ENCODE measurements around the gene IFIT1B.
"Not testable (repeated sequence)": the region's sequence is repeated elsewhere in the genome, so short reads cannot be mapped to it uniquely, and the experiment has no call there.

The IFIT1B gene

DNA sequence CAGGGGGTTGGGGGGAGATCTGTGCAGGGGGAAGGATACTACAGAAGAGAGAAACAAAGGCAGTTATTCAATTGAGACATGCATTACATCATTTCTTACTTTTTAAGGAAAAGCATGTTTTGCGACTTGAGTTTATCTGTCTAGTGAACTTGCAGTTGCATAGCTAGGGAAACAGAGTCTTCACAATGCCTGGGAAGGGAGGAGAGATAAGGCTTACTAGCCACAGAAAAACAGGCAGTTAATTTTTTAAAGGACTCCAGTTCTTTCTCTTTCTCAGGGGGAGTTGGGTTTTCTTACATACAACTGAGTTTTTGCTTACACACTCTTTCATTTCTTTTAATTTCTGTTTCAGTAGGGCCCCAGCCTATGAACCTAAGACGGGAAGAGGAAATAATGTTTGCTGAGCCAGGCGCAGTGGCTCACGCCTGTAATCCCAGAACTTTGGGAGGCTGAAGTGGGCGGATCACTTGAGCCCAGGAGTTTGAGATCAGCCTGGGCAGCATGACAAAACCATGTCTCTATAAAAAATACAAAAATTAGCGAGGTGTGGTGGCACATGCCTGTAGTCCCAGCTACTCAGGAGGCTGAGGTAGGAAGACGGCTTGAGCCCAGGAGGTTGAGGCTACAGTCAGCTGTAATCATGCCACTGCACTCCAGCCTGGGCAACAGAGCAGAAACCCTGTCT lies 27.1 kb upstream of the IFIT1B start:
- DNase-seq: not testable (repeated sequence)

DNA sequence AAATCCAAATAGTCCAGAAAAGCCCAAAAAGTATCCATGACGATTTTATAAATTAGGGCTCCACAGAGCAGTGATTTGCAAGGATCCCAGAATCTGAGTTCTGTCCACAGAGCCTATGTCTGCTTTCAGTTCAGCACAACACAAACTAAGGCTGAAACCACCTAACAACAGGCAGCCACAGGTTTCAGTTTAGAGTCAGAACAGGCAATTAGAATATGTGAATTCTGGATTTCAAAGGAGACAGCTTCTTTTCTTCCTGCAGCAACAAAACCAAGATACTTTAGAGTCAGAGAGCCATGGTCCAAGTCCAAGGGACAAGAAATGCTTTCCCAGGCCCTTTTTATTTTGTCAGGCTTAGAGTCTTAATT lies 26.5 kb upstream of the IFIT1B start:
- DNase-seq: no peak

DNA sequence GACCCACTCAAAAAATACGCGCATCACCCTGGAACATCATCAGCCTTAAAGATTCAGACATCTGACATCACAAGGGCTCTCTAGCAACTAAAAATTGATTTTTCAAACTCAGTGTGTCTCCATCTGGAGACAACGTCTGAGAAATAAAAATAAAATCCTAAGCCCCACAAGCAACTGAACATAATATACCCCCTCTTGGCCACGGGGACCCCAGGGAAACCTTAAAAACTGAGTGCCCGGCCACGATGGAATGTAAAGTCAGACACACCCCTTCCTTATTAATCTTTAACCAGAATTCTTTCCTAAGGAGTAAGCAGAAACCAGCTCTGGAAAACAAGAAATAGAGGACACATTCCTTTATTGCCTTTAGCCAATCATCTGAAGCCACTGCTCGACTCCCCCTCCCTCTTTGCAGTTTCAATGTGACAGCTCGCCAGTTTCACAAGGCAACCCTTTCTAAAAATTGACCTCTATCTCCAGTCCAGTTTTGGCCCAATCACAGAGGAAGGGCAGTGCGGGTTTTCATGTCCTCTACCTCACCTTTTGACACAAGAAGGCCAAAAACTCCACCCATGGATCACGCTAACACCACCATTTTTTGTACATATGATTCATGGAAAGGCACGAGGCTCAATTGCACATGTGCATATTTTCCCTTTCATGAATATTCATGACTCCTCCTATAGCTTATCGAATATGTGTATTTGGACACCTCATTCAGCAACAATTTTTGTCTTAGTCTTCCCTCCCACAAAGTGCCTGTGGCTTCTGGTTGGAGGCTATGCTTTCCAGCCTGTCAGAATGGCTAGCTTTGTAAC lies 25.9 kb upstream of the IFIT1B start:
- DNase-seq: no peak

DNA sequence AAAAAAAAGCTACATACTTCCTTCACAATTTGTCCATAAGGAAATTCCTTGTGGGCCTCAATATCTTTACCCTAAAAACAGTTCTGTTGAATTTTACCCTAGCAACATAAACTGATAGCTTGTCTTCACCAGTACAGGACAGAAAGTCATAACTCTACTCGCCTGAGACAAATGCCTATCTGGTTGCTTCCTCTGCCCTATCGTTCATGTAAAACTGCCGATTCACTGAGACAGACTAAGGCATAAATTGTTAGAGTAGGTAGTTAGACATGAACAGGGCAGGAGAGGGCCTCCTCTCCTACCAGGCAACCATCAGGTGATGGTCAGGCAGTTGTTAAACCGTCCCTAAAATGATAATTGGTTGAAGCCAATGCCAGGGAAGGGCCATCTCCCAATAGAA lies 25.1 kb upstream of the IFIT1B start:
- no peak for DNase-seq

DNA sequence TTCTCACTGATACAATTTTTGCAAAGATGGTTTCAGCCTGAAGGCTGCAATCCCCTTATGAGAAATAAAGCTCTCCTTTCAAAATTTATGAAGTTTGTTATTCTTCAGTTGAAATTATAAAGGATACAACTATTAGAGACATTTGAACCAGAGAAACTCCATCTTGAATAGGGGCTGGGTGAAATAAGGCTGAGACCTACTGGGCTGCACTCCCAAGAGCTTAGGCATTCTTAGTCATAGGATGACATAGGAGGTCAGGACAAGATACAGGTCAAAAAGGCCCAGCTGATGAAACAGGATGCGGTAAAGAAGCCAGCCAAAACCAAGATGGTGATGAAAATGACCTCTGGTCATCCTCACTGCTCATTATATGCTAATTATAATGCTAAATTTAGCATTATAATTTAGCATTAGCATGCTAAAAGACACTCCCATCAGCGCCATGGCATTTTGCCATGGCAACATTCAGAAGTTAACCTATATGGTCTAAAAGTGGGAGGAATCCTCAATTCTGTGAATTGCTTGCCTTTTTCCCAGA lies 22.4 kb upstream of the IFIT1B start:
- DNase-seq: no peak

DNA sequence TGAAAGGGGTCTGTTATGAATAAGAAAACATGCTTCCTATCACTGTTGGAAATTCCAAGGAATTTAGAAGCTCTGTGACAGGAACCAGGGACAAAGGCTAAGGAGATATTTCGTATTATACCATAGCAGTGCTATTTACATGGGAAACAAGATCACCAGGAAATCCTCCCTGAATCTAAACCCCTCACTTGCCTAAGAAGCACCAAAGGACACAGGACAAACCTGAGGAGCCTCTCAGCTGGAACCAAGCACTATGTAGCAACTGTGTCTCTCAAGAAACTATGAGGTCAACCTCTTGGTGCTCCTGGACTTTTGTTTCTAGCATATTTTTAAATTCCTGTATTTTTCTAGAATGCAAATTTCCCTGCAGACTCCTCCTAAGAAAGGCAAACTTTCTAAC lies 20.8 kb upstream of the IFIT1B start:
- DNase-seq: no peak

DNA sequence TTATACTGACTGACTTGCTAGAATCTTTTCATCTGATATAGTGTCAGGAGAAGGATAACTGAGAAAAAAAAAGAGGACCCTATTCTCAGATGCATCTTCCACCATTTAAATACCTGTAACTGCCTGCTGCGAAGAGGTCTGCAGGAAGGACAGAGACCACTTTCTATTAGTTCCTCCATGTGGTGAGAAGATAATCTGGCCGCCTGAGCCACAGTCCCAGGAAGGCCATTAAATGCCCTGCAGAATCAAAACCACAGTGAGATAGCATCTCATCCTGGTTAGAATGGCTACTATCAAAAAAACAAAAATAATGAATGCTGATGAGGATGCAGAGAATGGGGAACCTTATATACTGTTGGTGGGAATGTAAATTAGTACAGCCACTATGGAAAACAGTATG lies 19.9 kb upstream of the IFIT1B start:
- DNase-seq: no peak

DNA sequence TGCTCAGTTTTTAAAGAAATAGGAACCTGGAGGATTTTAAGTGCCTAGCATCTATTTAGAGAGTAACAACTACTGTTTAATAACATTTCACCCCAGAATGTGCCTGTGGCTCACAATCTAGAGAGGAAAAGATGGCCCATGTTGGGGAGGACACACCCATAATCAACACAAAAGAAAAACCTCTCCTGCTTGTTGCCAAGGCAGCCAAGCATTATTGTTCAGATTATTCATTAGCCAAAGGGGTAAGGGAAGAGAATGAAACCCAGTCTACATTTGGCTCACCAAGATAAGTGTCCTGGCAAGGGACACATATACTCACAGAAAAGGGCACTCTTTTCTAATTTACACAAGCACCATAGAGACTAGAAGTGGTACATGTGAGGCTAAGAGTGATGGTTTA lies 17.7 kb upstream of the IFIT1B start:
- no peak for DNase-seq

DNA sequence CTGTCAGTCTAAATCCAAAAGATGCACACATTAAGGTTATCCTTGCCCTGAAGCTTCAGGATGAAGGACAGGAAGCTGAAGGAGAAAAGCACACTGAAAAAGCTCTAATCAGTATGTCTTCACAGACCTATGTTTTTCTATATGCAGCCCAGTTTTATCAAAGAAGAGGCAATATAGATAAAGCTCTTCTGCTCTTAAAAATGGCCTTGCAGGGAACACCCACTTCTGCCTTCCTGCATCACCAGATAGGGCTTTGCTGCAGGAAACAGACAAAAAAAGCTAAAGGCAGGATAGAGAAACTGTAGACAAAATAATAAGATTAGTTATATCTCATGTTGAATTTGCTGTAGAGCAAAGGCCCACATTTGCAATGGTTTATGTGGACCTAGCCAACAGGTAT lies 14.9 kb upstream of the IFIT1B start:
- no peak for DNase-seq

DNA sequence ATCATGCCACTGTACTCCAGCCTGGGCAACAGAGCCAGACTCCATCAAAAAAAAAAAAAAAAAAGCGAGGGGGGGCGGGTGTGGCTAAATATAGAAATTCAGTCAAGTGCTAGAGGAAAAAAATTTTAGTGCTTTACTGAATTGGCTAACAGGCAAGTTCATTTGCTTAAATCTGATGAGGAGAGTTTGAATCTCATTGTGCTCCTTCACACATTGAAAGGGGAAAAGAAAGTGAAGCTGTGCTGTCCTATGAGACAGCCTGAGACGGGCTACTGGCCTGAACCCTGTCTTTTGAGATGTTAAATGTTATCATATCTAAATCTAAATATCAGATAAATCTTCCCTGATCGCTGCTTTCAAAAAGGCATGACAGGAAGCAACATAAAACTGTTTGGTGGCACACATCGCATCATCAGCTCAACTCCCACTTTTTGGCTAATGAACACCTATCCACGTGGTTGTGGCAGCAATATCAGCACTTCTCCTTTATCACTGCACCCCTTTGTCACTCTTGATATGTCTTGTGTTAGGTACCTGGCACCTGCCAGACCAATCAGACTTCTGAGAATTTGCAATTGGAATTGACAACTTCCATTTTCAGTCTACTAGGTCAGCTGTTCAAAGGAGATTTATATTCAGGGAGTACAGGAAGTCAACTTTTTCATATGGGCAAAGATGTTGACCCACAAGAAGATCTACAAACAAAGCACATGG lies 14.0 kb upstream of the IFIT1B start:
- no peak for DNase-seq

DNA sequence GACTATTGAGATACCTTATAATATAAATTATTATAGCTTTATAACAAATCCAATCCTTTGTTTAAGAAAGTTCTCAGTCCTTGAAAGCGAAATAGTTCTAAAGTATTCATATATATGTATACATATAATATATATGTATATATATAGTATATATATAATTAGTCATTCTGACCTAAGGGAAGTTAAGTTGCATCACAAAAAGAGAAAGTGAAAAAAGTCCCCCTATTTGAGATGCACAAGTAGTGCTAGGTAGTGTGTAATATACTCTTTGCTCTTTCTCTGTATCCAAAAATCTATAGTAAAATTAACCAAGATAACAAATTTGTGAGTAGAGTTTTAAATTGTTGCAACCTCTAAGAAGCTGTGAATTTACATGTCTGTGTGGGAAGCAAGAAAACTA lies 13.3 kb upstream of the IFIT1B start:
- DNase-seq: no peak

DNA sequence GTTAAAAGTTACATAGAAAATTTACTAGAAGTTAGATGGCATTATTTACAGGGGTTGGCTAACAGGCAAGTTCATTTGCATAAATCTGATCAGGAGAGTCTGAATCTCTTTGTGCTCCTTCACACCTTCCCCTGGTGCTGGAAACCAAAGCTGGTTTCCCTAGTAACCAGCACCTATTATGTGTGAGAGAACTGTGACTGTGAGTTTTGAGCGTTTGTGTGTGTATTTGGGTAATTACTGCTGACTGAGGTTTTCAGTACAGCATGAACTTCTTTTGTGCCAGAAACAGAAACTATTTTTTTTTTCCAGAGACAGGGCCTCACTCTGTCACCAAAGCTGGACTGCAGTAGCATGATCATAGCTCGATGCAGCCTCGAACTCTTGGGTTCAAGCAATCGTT lies 10.3 kb upstream of the IFIT1B start:
- DNase-seq: peak in 1 of 2 donors; percentile 53

DNA sequence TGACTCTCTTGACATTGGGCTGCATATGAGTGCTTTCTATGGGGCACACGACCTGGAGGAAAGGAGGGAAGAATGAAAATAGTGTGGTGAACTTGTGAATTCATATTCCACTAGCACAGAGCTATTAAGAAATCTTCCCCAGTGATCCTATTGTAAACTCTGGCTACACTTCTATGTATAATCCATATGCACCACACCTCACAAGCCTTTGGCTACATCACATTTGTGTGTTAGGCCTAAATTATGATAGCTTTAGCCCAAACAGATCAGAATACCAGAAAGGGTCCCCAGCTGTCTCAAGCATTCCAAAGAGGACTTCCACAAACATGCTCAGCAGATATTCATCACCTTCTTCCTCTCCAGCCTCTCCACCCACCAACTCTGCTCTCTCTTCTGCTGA lies 9.7 kb upstream of the IFIT1B start:
- DNase-seq: no peak

DNA sequence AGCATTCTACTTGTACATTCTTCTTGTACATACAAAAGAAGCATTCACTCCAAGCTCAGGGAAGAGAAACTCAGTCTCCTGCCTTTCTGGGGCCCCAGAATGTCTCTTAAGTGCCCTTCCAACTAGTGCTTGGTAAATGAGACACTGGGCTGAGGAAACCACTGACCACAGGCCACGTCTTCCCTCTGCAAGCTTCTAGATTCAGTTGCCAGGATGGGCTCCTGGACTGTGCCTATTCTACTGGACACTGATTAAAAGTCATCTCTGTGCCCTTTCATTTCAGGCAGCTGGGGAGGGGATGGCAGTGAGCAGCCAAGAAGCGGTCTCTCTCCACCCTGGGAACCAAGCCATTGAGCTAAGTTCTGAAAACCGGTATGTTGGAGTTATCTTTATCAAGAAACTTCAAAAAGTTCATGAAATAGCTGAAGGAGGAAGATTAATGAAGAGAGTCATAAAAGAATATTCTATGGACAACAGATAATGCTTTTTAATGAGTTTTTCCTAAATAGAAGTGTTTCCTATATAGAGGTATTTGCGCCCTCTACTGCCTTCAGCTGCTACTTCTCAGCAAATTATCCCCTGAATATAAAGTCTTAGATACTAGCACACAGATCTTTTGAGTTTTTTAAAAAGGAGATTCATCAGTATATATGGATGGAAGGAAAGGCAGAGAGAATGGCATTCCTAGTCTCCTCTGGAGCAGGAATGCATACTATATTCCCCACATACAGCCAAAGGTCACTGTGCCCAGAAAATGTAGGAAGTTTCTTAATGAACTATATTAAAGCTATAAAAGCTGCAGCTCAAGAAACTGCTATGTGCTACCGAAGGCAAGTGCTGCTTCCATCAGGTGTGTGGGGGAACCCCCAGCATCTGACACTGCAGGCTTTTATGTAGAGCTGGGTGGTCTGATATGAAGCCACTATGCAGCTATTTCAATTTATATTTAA lies 8.4 kb upstream of the IFIT1B start:
- DNase-seq: peak in 1 of 2 donors; percentile 29

DNA sequence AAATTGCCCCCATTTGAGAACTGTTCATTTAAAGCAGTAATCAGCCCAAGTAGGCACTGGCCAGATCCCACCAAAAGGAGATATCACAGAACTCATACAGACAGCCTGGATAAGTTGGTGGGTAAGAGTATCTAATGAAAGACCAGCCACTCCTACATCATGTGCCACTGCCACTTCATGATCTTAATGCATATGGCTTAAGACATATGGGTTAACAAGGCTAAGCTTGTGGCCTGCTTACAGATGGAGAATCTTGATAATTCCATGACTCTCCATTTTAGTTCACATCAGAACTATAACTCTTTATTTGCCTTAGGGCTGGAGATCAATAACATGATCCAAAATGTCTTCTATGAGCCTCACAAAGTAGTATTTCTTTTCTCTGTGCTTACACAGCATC lies 6.8 kb upstream of the IFIT1B start:
- DNase-seq: no peak

DNA sequence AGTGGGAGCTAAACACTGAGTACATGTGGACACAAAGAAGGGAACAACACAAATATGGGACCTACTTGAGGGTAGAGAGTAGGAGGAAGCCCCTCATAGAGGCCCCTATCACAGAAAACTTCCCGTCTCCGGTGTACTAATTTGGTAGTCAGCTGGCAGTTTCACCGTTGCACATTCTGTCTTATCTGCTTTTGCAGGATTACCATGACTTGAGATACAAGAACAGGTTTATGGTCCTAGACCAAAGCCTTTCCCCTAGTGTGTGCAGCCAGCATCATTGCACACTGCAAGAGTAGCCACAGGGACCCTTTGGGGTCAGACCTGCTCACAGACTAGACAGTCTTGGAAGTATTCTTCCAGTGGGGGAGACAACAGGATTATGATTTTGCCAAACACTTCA lies 5.9 kb upstream of the IFIT1B start:
- no peak for DNase-seq

DNA sequence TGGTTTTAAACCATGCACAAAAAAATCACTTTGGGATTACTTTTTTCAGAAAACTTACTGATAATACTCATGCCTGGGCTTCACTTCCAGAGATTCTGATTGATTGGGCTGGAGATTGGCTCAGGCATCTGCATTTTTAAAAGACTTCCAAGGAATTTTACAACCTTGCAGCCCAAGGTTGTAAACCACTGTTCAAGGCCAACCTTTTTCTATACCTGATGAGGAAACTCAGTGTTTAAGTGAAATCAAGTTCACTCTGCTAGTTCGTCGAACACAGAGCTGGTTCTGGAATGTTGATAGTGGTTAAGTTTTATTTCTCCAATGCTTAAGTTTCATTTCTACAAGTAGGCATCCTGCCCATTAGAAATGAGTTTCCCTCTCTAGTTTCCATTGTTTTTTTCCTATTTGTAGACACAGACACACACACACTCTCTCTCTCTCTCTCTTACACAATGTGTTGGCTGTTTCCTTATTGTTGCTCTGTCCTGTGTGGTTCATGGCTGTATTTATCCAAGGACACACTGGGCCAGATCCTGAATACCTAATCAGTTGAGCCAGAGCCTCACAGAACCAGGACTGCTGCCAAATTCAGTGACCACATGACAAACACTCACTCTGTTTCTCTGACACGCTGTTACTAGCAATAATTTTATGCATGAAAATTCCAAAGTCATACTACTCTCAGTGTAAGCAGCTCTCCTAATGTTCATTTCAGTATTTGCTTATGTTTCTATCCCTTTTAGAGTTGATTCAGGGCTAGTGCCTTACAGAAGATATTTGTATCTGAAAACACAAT lies 3.7 kb upstream of the IFIT1B start:
- DNase-seq: no peak

DNA sequence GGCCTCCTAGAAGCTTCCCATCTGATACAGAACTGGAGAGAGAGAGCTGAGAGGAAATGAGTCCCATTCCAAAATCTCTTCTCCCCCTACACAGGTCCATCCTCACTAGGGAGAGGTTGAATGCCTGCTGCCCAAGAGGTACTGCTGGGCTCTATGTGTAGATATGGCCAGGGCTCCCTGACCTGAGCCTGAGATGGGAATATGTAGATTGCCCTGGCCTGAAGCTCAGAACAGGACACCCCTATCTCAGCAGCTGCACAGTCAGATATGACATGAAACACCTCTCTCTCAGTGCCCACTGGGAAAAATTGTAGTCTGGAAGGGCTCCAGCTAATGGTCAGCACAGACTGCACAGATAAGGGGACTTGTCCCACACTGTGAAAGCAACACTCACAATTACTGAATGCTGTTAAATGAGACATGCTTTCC lies 3.1 kb upstream of the IFIT1B start:
- DNase-seq: no peak

DNA sequence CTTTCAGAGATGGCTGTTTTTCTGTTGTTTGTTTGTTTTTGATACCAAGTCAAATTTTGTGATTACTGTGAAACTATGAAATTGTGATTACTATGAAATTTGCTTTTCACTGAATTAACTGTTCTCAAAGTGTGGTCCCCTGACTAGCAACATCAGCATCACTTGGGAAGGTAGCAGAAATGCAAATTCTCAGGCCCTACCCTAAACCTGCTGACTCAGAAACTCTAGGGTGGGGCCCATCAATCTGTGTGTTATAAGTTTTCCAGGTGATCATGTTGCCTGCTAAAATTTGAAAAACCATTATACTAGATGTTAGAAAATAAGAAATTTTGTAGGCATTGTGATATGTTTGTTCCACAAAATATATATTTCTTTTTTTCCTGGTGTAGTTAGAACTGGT lies 1.2 kb downstream of the IFIT1B start:
- DNase-seq: no peak

DNA sequence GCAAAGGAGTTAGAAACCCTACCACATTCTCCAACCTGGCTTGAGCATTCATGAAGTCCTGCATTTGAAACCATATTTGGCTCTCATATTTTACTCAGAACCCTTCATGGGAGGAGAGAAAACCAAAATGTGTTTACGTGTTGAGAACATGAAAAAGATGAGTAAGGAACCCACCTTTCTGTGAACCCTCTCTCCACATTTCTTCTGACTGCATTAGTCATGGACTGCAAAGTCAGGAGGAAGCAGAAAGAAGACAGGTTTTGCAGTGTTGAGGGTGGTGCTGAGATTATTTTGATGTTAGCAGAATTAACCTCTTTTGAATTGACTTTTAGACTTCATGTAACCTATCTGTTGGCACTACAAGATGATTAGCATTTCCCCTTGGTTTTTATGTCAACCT lies 4.9 kb downstream of the IFIT1B start:
- DNase-seq: no peak

DNA sequence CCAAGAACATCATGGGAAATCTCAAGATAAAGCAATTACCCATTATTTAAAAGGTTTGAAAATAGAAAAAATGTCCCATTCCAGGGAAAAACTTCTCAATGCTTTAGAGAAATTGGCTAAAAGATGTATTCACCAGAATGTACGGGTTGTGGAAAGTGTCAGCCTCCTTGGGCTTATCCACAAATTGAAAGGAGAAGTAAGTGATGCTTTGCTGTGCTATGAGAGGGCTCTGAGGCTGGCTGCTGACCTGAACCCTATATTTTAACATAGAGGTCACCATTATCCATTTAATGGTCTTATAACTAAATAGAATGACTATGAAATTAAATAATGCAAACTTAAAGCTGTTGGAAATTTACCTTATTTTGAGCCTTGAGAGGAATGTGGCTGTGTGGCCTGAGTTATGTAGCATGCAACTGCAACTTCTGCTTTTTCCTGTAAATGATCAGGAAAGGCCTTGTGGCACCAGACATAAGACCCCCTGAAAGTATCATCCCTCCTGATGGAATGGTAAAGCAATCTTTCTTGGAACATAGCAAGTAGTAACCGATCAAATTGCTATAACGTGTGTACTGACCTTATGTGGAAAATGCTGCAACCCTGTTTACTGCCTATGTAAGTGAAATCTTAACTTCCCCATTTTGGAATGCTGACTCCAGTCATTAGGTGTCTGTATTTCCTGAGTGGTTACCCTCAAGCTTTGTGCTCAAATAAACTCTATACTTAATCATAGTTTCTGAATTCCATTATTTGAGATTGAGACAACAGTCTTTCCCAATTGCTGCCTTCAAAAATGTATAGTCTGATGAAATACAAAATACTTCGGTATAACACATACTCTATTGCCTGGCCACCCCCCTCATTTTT lies 6.9 kb downstream of the IFIT1B start:
- DNase-seq: no peak
